Retinal pigment epithelial cell (primary cell): ENCODE results near the gene FBXO44.
A peak's percentile ranks its signal among the peaks of the same experiment; 100 is the strongest.

Experiments
- DNase-seq: peaks from one replicate; pipeline ENCODE4 v3.0.0-alpha.2; 2010; ENCODE audit warnings: low read depth
- H3K4me3 ChIP-seq: 2 replicates; pipeline ENCODE4 v1.5.1; 2011; ENCODE audit warnings: mild to moderate bottlenecking, low read length, control low read depth, moderate library complexity
- CTCF ChIP-seq: conservative IDR thresholded peaks from 2 replicates; pipeline ENCODE4 v1.5.1; 2011; ENCODE audit warnings: low read depth, low read length, control low read depth, inconsistent platforms

The FBXO44 gene

GRCh38 chr1:11646317-11646716, 8.4 kb upstream of the FBXO44 start:
- no peak for TF ChIP-seq CTCF
- no peak for DNase-seq
- no peak overlapping the region for H3K4me3 ChIP-seq

GRCh38 chr1:11647333-11647732, 7.3 kb upstream of the FBXO44 start:
- no peak overlapping the region for H3K4me3 ChIP-seq
- no peak for TF ChIP-seq CTCF
- no peak for DNase-seq

- no peak for TF ChIP-seq CTCF
- no peak for DNase-seq
- H3K4me3 ChIP-seq = no peak overlapping the region
These were observed 6.6 kb upstream of the FBXO44 start for GRCh38 chr1:11648039-11648438.

- DNase-seq = no peak
- TF ChIP-seq CTCF = no peak
- peak overlapping the region; percentile 1 for H3K4me3 ChIP-seq
These were observed 5.9 kb upstream of the FBXO44 start for GRCh38 chr1:11648732-11649158.

GRCh38 chr1:11649237-11649623, 5.4 kb upstream of the FBXO44 start:
- TF ChIP-seq CTCF = no peak

GRCh38 chr1:11649624-11650330, 4.9 kb upstream of the FBXO44 start:
- no peak for DNase-seq
- TF ChIP-seq CTCF = no peak
- no peak overlapping the region for H3K4me3 ChIP-seq

More at GRCh38 chr1:11649237-11649623, 5.4 kb upstream of the FBXO44 start:
- DNase-seq = no peak
- H3K4me3 ChIP-seq = no peak overlapping the region

- TF ChIP-seq CTCF = peak; percentile 70
- H3K4me3 ChIP-seq = no peak overlapping the region
- DNase-seq = peak; percentile 35
These were observed 4.2 kb upstream of the FBXO44 start for GRCh38 chr1:11650331-11650991.
